Neutrophil (primary cell): Measurements from ENCODE around the gene SLAMF9.

Source experiments
- H3K27ac ChIP-seq: fragments of 200-600 bp; sonication (generic); 2 replicates; pipeline ENCODE4 v1.5.1; 2016; ENCODE audit warnings: mild to moderate bottlenecking, moderate library complexity
- H3K27me3 ChIP-seq: fragments of 200-600 bp; sonication (generic); 2 replicates; pipeline ENCODE4 v1.6.0; 2016; ENCODE audit warnings: mild to moderate bottlenecking
- H3K36me3 ChIP-seq: fragments of 200-600 bp; sonication (generic); 2 replicates; pipeline ENCODE4 v1.5.1; 2017
- H3K4me1 ChIP-seq, 2 experiments: fragments of 200-600 bp in 1 of 2; sonication (generic) in 1 of 2; 1 replicate in 1 of 2; 2 replicates in 1 of 2; pipeline versions ENCODE4 v1.5.1 to v1.6.1; 2013 to 2016; ENCODE audit warnings: low read depth in 1 of 2, low read length in 1 of 2, mild to moderate bottlenecking in 1 of 2, moderate library complexity in 1 of 2; ENCODE audit not compliant: control insufficient read depth in 1 of 2, insufficient read depth in 1 of 2
- H3K4me3 ChIP-seq, 2 experiments: fragments of 200-600 bp in 1 of 2; sonication (generic) in 1 of 2; 1 replicate in 1 of 2; 2 replicates in 1 of 2; pipeline ENCODE4 v1.5.1; 2013 to 2016; ENCODE audit warnings: low read depth in 1 of 2, low read length in 1 of 2, mild to moderate bottlenecking in 1 of 2, moderate library complexity in 1 of 2
- H3K9me3 ChIP-seq: fragments of 200-600 bp; sonication (generic); 2 replicates; pipeline ENCODE4 v1.5.1; 2016
- TF ChIP-seq, protein P1 (sequence below): fragments of 200-600 bp; sonication (generic); IDR thresholded peaks from 2 replicates; pipeline ENCODE4 v1.5.1; 2016; ENCODE audit warnings: antibody characterized with exemption

SLAMF9 gene

DNA sequence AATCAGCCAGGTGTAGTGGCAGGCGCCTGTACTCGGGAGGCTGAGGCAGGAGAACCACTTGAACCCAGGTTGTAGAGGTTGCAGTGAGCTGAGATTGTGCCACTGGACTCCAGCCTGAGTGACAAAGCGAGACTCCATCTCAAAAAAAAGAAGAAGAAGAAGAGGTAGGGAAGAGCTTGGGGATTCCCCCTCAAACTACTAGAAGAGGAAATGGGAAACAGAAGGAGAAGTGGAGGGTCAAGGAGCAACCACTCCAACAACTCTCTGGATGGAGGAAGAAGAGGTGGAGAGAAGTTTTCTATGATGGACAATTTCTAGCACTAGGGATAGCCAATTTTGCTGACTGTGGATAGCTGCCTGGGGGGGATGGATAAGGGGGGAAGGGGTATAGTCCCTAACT is 14.9 kb upstream of the SLAMF9 start:
- Histone ChIP-seq H3K27ac (no peak overlapping the region), H3K9me3 (no peaks in the 10 kb centered on the region), H3K36me3 (no peaks in the 10 kb centered on the region)

DNA sequence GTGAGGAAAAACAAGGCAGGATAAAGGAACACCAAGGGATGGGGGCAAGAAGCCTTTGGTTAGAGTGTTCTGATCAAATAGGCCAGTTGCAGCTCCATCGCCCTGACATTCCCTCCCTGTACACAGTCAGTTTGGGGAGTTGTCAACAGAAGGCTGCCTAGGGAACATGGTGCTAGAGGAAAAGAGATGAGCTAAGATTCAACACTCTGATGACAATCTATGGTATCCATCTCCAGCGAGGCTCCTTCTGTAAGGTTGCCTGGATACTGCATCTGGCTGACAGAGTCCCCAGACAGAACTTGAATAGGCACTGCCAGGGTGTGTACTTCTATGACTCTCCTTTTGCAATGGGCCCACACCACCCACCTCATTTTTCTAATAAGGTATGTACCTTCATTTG is 11.2 kb upstream of the SLAMF9 start:
- Histone ChIP-seq H3K27me3 (peaks cover 27% of the 10 kb centered on the region), H3K36me3 (no peaks in the 10 kb centered on the region), H3K4me3 (no peak overlapping the region), H3K27ac (no peak overlapping the region), H3K9me3 (no peaks in the 10 kb centered on the region), H3K4me1 (no peaks in the 10 kb centered on the region)
- TF ChIP-seq, protein P1, sequence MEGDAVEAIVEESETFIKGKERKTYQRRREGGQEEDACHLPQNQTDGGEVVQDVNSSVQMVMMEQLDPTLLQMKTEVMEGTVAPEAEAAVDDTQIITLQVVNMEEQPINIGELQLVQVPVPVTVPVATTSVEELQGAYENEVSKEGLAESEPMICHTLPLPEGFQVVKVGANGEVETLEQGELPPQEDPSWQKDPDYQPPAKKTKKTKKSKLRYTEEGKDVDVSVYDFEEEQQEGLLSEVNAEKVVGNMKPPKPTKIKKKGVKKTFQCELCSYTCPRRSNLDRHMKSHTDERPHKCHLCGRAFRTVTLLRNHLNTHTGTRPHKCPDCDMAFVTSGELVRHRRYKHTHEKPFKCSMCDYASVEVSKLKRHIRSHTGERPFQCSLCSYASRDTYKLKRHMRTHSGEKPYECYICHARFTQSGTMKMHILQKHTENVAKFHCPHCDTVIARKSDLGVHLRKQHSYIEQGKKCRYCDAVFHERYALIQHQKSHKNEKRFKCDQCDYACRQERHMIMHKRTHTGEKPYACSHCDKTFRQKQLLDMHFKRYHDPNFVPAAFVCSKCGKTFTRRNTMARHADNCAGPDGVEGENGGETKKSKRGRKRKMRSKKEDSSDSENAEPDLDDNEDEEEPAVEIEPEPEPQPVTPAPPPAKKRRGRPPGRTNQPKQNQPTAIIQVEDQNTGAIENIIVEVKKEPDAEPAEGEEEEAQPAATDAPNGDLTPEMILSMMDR = no peak

More for the DNA sequence above, 14.9 kb upstream of the SLAMF9 start:
- no peaks in the 10 kb centered on the region for H3K4me1 ChIP-seq
- TF ChIP-seq, protein P1 = no peak
- H3K4me3 ChIP-seq = no peak overlapping the region
- peaks cover 33% of the 10 kb centered on the region for H3K27me3 ChIP-seq

DNA sequence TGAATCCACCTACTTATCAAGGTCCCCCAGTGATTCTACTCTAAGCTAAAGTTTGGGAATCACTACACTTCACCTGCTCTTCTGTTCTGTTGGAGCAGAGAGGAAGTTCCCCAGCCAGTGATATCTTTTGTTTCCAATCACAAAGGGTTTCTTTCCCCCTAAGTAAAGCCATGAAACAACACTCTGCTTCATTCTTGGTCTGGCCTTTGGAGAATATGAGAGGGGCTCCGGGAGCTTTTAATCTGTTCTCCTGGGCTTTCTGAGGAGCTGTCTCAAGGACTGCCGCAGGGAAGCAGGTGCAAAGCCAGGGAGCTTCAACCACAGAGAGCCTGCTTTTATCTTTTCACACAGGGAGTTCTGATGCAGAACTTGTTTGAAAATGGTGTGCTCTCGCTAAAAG is 10.1 kb upstream of the SLAMF9 start:
- no peaks in the 10 kb centered on the region for H3K9me3 ChIP-seq
- no peak overlapping the region for H3K27ac ChIP-seq
- H3K27me3 ChIP-seq = peaks cover 27% of the 10 kb centered on the region
- H3K36me3 ChIP-seq = no peaks in the 10 kb centered on the region
- TF ChIP-seq, protein P1 = no peak
- no peak overlapping the region for H3K4me3 ChIP-seq
- H3K4me1 ChIP-seq = no peaks in the 10 kb centered on the region

DNA sequence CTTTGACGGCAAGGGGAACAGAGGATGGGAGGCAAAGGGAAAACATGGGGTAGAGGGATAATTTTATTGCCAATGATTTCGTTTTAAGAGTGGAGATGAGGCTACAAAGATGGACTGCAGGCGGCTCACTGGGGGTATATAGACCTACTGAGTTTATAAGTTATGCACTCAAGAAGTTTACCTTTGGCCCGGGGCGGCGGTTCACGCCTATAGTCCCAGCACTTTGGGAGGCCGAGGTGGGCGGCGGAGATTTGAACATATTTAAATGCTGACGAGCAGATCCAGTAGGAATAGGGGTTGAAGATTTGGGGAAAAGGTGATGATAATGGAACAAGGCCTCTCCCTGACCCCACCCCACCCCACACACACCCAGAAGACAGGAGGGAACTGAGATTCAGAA is 8.1 kb upstream of the SLAMF9 start:
- Histone ChIP-seq H3K27ac (no peak overlapping the region), H3K4me3 (no peak overlapping the region)

DNA sequence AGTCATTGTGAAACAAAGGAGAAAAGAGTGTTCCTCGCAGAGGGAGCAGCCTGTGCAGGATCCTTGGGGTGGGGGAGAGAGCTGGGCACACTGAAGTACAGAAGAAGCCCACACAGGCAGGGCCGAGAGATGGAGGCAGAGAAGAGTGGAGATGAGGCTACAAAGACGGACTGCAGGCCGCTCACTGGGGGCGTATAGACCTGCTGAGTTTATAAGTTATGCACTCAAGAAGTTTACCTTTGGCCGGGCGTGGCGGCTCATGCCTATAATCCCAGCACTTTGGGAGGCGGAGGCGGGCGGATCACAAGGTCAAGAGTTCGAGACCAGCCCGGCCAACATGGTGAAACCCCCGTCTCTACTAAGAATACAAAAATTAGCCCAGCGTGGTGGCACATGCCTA is 7.6 kb upstream of the SLAMF9 start:
- TF ChIP-seq, protein P1 = no peak
- Histone ChIP-seq H3K9me3 (no peaks in the 10 kb centered on the region), H3K36me3 (no peaks in the 10 kb centered on the region), H3K4me1 (no peaks in the 10 kb centered on the region), H3K27me3 (peaks cover 24% of the 10 kb centered on the region), H3K4me3 (no peak overlapping the region), H3K27ac (no peak overlapping the region)

More for the DNA sequence above, 8.1 kb upstream of the SLAMF9 start:
- H3K36me3 ChIP-seq = no peaks in the 10 kb centered on the region
- H3K9me3 ChIP-seq = no peaks in the 10 kb centered on the region
- peaks cover 26% of the 10 kb centered on the region for H3K27me3 ChIP-seq
- TF ChIP-seq, protein P1 = no peak
- no peaks in the 10 kb centered on the region for H3K4me1 ChIP-seq
